BLaER1 treated with 17β-estradiol and CSF1 and Interleukin-3, amounts not matched to agents 10 nM and 100 nM (cell line): ENCODE results near the gene LRR1.

Source experiments
- H3K27ac ChIP-seq, 11 experiments: shearing (Covaris generic); formaldehyde crosslinking; 2 replicates each; pipeline ENCODE4 v1.8.1; 2022
- H3K27me3 ChIP-seq, 11 experiments: shearing (Covaris generic); formaldehyde crosslinking; 2 replicates each; pipeline ENCODE4 v1.8.1; 2022
- H3K36me3 ChIP-seq, 11 experiments: shearing (Covaris generic); formaldehyde crosslinking; 2 replicates each; pipeline ENCODE4 v1.8.1; 2022
- H3K4me1 ChIP-seq, 10 experiments: shearing (Covaris generic); formaldehyde crosslinking; 2 replicates each; pipeline ENCODE4 v1.8.1; 2022
- H3K4me2 ChIP-seq, 11 experiments: shearing (Covaris generic); formaldehyde crosslinking; 2 replicates each; pipeline ENCODE4 v1.8.1; 2022
- H3K4me3 ChIP-seq, 10 experiments: shearing (Covaris generic); formaldehyde crosslinking; 2 replicates each; pipeline ENCODE4 v1.8.1; 2022
- H3K9ac ChIP-seq, 11 experiments: shearing (Covaris generic); formaldehyde crosslinking; 2 replicates each; pipeline ENCODE4 v1.8.1; 2022
- H3K9me3 ChIP-seq, 11 experiments: shearing (Covaris generic); formaldehyde crosslinking; replicated peaks in 1 of 11; 2 replicates each; pipeline ENCODE4 v1.8.1; 2022
- H4K20me1 ChIP-seq, 11 experiments: shearing (Covaris generic); formaldehyde crosslinking; 2 replicates each; pipeline ENCODE4 v1.8.1; 2022
- Cebpa-rat ChIP-seq, 11 experiments: shearing (Covaris generic); IDR thresholded peaks; 2 replicates each; pipeline ENCODE4 v1.8.1; 2022

Gene LRR1

DNA sequence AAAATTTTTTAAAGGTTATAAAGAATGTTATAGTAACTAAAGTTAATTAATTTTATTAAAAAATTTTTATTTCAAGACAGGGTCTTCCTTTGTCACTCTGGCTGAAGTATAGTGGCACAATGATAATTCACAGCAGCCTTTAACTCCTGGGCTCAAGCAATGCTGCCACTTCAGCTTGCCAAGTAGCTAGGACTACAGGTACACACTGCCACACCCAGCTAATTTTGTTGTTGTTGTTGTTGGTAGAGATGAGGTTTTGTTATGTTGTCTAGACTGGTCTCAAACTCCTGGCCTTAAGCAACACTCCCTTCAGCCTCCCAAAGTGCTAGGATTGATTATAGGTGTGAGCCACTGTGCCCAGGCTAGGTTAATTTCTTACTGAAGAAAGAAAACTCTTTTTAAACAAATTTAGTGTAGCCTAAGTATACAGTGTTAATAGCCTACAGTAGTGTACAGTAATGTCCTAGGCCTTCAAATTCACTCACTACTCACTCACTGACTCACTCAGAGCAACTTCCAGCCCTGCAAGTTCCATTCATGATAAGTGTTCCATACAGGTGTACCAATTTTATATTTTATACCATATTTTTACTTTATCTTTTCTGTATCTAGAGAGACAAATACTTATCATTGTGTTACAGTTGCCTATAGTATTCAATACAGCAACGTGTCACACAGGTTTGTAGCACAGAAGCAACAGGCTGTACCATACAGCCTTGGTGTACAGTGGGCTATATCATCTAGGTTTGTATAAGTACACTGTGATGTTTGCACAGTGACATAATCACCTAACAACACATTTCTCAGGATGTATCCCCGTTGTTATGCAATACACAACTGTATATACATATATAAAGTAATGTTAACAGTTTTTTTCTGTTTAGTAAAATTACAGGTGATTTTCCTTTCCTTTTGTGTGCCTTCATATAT is 61.1 kb downstream of the LRR1 start:
- H3K36me3 ChIP-seq = peaks cover 0 to 73% (median 30%) of the 10 kb centered on the region in 11 experiments; a peak in 15 of 22 replicates
- H4K20me1 ChIP-seq = peaks cover 0 to 6% (median 0%) of the 10 kb centered on the region in 11 experiments; a peak in 1 of 22 replicates
- no peak overlapping the region for H3K9ac ChIP-seq
- H3K9me3 ChIP-seq = no peaks in the 10 kb centered on the region
- no peaks in the 10 kb centered on the region for H3K27me3 ChIP-seq
- TF ChIP-seq Cebpa-rat (IDR thresholded peaks at IDR 0.05) = no peak
- H3K4me2 ChIP-seq = no peak overlapping the region
- H3K4me1 ChIP-seq = no peaks in the 10 kb centered on the region
- H3K4me3 ChIP-seq = no peak overlapping the region
- H3K27ac ChIP-seq = no peak overlapping the region
